SJCRH30 (cell line): Measurements from ENCODE around the gene HPCAL1. TPM values are rescaled to one million over a fixed set of nuclear protein-coding genes. Genes with fewer than 3 reads are reported as not detected.

Experiments used
- DNase-seq, 2 experiments: peaks; one replicate each; pipeline ENCODE4 v3.0.0-alpha.2; 2015 to 2020
- H3K27ac ChIP-seq: fragments of 250-450 bp; sonication (Bioruptor Pico); 2 replicates; pipeline ENCODE4 v1.5.1; 2020; ENCODE audit warnings: mild to moderate bottlenecking, moderate library complexity
- H3K27me3 ChIP-seq: fragments of 250-450 bp; sonication (Bioruptor Pico); 2 replicates; pipeline ENCODE4 v1.5.1; 2020; ENCODE audit warnings: mild to moderate bottlenecking, moderate library complexity
- H3K36me3 ChIP-seq: fragments of 250-450 bp; sonication (Bioruptor Pico); 2 replicates; pipeline ENCODE4 v1.5.1; 2020; ENCODE audit warnings: mild to moderate bottlenecking, moderate library complexity
- H3K4me1 ChIP-seq: fragments of 250-450 bp; sonication (Bioruptor Pico); 2 replicates; pipeline ENCODE4 v1.5.1; 2020; ENCODE audit warnings: mild to moderate bottlenecking, moderate library complexity
- H3K4me3 ChIP-seq: fragments of 250-450 bp; sonication (Bioruptor Pico); 2 replicates; pipeline ENCODE4 v1.5.1; 2020; ENCODE audit warnings: mild to moderate bottlenecking, moderate library complexity
- H3K9me3 ChIP-seq: fragments of 250-450 bp; sonication (Bioruptor Pico); replicated peaks from 2 replicates; pipeline ENCODE4 v1.5.1; 2020; ENCODE audit warnings: mild to moderate bottlenecking, moderate library complexity
- total RNA-seq: library from RNA; depleted of rRNA; stranded (reverse); fragments of >200 nt; shearing (Covaris generic); gene quantifications from 2 replicates; pipeline ENCODE4 v1.2.3, GENCODE V29; 2014

Gene HPCAL1
- total RNA-seq, 1 experiment from 2014 or later: 52.4 TPM

DNA sequence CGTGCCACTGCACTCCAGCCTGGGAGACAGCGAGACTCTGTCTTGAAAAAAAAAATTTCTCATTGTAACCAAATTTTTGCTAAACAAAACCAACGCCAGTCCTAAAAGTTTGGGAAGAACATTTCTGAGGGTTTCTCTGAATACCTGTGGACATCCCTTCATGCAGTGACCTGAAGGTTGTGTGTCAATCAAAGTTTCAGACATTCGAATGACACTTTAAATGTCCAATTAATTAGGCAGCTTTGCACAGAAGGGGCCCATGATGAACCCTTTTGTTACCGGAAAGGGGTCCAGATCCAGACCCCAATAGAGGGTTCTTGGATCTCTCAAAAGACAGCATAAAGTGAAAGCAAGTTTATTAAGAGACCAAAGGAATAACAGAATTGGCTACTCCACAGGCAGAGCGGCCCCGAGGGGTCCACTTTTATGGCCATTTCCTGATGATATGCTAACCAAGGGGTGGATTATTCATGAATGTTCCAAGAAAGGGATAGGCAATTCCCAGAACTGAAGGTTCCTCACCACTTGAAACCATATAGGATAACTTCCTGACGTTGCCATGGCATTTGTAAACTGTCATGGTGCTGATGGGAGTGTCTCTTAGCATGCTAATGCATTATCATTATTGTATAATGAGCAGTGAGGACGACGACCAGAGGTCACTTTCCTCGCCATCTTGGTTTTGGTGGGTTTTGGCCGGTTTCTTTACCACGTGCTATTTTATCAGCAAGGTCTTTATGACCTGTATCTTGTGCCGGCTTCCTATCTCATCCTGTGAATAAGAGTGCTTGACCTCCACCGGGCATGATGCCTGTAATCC is 27.5 kb upstream of the HPCAL1 start:
- H3K4me3 ChIP-seq: no peak overlapping the region
- H3K4me1 ChIP-seq: peaks cover 7% of the 10 kb centered on the region; the same call in 1 of the 2 replicates
- H3K27ac ChIP-seq: no peak overlapping the region
- no peak for DNase-seq
- no peaks in the 10 kb centered on the region for H3K9me3 ChIP-seq
- no peaks in the 10 kb centered on the region for H3K27me3 ChIP-seq
- no peaks in the 10 kb centered on the region for H3K36me3 ChIP-seq

DNA sequence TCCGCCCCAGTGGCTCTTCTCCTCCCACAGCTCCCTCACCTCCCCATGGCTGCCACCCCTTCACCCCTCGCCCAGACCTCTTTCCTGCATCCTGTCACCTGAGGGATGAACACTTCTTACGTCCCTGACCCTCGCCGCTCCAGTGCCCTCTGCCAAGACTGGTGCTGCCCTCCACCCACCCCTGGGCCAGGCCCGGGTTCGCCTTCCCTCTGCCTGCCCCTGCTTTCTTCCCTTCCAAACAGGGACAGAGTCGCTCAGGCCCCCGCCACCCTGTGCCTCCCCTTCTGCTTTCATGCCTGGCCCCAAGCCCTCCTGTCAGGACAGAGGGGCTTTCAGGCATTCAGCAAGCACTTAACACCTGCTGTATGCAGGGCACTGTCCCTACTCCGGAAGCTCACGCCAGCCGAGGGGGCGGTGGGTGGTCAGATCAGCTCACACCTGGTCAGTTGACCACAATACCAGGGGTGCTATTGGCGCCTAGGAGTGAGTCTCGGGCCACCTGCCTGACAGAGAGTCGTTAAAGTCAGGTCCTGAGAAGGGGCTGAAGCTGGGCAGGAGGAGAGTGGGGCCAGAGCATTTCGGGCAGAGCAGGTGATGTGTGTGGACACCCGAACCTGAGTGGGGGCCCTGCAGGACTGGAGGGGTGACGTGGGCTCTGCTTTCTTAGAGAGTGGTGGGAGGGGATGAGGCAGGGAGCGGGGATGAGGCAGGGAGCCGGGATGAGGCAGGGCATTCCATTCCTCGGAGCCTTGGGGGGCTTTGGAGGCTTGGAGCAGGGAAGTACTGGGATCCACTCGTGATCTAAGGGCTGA is 26.0 kb upstream of the HPCAL1 start:
- no peak for DNase-seq
- H3K4me3 ChIP-seq: no peak overlapping the region
- H3K4me1 ChIP-seq: peaks cover 7% of the 10 kb centered on the region; the same call in 1 of the 2 replicates
- H3K27ac ChIP-seq: no peak overlapping the region
- H3K27me3 ChIP-seq: no peaks in the 10 kb centered on the region
- no peaks in the 10 kb centered on the region for H3K9me3 ChIP-seq
- H3K36me3 ChIP-seq: no peaks in the 10 kb centered on the region

DNA sequence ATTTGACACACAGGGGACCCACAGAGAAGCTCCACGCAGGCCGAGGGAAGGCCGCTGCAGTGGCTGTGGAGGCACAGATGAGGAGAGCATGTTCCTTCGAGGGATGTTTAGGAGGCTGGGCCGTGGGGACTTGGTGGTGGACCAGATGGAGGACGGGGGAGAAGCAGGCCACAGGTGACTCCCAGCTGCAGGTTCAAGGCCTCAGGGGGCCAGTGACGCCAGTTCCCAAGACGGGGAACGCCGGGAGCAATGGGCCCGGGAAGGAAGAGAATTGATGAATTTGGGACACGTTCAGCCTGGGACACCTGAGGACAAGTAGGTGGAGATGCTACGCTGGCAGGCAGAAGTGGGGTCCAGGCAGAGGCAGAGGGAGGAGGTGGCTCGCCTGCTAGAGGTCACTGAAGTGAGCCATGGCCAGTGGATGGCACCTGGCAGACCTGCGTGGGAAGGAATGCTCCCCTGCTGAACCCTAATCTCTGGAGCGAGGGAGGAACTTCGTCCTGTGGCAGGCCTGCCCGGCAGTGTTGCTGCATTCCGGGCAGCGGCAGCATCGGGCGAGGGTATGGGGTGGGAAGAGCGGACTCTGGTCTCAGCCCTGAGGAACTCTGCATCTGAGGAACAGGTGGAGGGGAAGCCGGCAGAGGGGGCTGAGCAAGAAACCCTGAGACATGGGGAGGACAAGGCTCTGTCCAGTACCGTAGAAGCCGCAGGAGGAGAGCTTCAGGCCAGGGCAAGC is 25.2 kb upstream of the HPCAL1 start:
- DNase-seq: no peak
- peak overlapping the region; percentile 48 for H3K27ac ChIP-seq

DNA sequence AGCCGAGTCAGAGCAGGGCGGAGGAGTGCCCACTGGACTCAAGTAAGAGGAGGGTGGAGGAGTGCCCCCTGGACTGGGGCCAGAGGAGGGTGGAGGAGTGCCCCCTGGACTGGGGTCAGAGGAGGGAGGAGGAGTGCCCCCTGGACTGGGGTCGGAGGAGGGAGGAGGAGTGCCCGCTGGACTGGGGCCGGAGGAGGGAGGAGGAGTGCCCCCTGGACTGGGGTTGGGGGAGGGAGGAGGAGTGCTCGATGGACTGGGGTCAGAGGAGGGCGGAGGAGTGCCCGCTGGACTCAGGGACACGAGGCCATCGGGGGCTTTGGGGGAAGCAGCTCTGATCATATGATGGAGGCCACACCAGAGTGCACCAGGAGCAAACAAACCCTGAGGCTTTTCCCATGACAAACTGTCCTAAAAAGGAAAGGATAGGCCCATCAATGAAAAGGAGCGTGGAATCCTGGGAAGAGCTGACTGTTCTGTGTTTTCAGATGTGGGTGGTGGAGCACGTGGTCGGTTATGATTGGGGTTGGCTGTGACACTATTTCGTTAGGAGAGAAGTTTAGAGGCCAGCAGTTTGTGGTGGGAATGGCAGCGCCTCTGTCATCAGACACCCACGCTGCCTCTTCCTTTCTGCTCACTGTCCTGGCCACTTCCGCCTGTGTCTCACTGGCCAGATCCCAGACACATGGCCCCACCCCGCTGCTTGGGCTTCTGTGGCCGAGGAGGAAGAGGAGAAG is 24.5 kb upstream of the HPCAL1 start:
- peak; percentile 84 to 91 for DNase-seq
- peak overlapping the region; percentile 48 for H3K27ac ChIP-seq
- H3K36me3 ChIP-seq: no peaks in the 10 kb centered on the region
- H3K27me3 ChIP-seq: no peaks in the 10 kb centered on the region
- no peaks in the 10 kb centered on the region for H3K9me3 ChIP-seq
- H3K4me1 ChIP-seq: peaks cover 7% of the 10 kb centered on the region; the same call in 1 of the 2 replicates
- peak overlapping the region; percentile 9 for H3K4me3 ChIP-seq

More for the DNA sequence above, 25.2 kb upstream of the HPCAL1 start:
- peaks cover 7% of the 10 kb centered on the region; the same call in 1 of the 2 replicates for H3K4me1 ChIP-seq
- H3K4me3 ChIP-seq: no peak overlapping the region; the same call in 1 of the 2 replicates
- H3K9me3 ChIP-seq: no peaks in the 10 kb centered on the region
- no peaks in the 10 kb centered on the region for H3K36me3 ChIP-seq
- H3K27me3 ChIP-seq: no peaks in the 10 kb centered on the region

DNA sequence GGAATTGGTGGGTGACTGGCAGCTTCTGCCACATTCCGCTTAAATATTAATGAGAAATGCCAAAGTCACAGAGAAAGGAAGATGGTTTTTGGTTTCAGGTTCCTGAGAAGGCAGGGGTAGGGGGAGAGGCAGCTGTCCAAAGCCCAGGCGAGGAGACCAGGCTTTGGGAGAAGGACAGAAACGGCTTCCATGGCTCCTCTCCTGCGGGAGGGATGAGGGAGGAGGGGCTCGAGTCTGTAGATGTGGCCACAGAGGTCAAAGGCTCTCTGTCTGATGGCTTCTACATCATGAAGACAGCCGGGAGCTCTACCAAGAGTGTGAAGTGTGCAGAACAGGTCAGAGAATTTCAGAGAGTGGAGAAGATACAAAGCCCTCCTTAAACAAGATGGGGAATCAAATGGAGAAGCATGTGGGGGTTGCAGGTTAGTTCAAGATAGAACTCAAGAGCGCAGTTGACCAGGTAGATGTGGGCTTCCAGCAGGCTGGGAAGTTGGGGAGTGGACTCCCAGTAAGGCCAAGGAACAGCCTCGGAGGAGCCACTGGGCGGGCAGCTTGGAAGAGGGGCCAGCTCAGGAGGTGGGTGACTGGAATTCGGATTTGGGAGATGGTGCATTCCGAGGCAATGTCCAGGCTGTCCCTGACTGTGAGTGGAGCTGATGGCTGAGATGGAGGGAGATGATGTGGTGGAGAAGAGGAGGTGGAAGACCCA is 23.8 kb upstream of the HPCAL1 start:
- DNase-seq: no peak
- no peaks in the 10 kb centered on the region for H3K27me3 ChIP-seq
- H3K36me3 ChIP-seq: no peaks in the 10 kb centered on the region
- H3K9me3 ChIP-seq: no peaks in the 10 kb centered on the region
- peaks cover 7% of the 10 kb centered on the region; the same call in 1 of the 2 replicates for H3K4me1 ChIP-seq
- H3K27ac ChIP-seq: peak overlapping the region; percentile 48
- peak overlapping the region; percentile 9 for H3K4me3 ChIP-seq

DNA sequence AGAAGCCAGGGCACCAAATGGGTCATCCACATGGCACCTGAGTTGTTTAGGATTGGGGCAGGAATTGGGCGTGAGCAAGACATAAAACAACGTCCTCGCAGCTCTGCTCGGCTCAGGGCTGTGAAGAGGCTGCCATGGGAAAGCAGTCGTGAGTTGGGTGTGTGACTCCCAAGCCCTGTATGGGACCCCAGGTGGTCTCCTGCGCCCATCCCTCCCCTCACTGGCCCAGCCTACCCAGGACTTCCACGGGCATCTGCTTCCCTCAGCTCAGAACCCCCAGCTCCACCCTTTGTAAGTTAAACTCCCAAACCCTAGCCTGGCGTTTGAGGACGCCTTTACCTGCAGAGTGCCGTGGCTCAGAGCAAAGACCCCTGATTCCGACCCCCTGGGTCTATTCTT is 23.2 kb upstream of the HPCAL1 start:
- H3K9me3 ChIP-seq: no peaks in the 10 kb centered on the region
- H3K36me3 ChIP-seq: no peaks in the 10 kb centered on the region
- DNase-seq: no peak
- H3K4me1 ChIP-seq: peaks cover 7% of the 10 kb centered on the region; the same call in 1 of the 2 replicates
- no peak overlapping the region for H3K27ac ChIP-seq
- H3K4me3 ChIP-seq: no peak overlapping the region
- no peaks in the 10 kb centered on the region for H3K27me3 ChIP-seq

DNA sequence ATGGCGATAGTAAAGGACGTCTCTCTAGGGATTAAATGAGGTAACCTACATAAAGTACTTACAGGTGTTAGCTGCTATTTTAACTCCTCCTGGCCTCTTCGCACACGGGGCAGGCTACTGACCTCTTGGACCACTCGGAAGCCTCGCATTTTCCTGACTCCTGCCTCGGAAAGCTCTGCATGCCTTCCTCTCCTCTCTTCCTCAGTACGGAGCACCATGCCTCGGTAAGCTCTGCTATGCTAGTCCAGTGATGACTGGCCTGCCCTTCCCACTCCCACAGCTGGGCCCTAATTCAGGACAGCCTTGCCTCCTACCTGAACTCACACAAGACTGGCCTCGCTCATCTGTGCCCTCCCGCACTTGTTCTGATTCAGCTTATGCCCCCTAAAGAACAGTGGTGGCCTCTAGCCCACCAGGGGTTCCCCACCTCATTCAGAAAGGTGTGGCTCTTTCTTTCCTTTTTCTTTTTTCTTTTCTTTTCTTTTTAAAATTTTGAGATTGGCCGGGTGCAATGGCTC is 22.7 kb upstream of the HPCAL1 start:
- no peak for DNase-seq
- H3K4me3 ChIP-seq: no peak overlapping the region
- H3K27me3 ChIP-seq: no peaks in the 10 kb centered on the region
- no peaks in the 10 kb centered on the region for H3K9me3 ChIP-seq
- no peaks in the 10 kb centered on the region for H3K36me3 ChIP-seq
- no peak overlapping the region for H3K27ac ChIP-seq
- H3K4me1 ChIP-seq: peaks cover 11% of the 10 kb centered on the region

DNA sequence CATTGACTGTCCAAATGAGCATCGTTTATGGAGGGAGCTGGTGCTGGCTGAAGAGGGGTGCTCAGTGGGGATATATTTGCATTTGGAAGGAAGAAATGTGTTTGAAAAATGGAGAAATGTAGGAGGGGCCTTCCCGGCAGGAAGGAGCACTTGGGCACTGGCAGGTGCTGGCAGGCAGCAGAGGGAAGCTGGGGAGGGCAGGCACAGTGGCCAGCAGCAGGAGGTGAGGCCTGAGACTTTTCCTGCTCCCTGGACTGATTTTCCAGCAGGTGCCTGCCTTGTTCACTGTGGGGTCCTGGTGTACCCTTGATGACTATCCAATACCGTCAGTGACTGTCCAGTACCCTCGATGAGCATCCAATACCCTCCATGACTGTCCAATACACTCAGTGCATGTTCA is 20.8 kb upstream of the HPCAL1 start:
- Histone ChIP-seq H3K27ac (no peak overlapping the region), H3K4me3 (no peak overlapping the region), H3K4me1 (peaks cover 30% of the 10 kb centered on the region), H3K9me3 (no peaks in the 10 kb centered on the region), H3K27me3 (no peaks in the 10 kb centered on the region), H3K36me3 (no peaks in the 10 kb centered on the region)
- no peak for DNase-seq

DNA sequence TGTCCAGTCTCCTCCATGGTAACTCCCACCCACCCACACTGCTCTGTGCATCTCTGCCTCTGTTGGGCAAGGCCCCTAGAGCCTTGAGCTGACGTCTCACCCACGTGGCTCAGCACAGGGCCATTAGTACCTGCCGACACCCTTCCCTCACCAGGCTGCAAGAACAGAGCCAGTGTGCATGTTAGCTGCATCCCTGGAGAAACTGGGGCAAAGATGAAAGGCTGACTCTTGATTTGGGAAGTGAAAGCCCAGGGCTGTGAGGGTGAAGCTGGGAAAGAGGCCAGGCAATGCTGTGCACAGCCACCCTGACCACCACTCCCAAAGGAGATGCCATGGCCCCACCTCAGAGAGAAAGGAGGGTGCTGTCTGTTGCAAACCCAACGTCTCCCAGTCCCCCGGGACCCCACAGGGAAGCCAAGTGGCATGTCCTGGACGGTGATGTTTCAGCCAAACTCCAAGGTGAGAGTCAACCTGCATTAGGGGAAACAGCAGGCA is 20.0 kb upstream of the HPCAL1 start:
- Histone ChIP-seq H3K4me3 (no peak overlapping the region), H3K4me1 (peaks cover 32% of the 10 kb centered on the region)
- no peak for DNase-seq

DNA sequence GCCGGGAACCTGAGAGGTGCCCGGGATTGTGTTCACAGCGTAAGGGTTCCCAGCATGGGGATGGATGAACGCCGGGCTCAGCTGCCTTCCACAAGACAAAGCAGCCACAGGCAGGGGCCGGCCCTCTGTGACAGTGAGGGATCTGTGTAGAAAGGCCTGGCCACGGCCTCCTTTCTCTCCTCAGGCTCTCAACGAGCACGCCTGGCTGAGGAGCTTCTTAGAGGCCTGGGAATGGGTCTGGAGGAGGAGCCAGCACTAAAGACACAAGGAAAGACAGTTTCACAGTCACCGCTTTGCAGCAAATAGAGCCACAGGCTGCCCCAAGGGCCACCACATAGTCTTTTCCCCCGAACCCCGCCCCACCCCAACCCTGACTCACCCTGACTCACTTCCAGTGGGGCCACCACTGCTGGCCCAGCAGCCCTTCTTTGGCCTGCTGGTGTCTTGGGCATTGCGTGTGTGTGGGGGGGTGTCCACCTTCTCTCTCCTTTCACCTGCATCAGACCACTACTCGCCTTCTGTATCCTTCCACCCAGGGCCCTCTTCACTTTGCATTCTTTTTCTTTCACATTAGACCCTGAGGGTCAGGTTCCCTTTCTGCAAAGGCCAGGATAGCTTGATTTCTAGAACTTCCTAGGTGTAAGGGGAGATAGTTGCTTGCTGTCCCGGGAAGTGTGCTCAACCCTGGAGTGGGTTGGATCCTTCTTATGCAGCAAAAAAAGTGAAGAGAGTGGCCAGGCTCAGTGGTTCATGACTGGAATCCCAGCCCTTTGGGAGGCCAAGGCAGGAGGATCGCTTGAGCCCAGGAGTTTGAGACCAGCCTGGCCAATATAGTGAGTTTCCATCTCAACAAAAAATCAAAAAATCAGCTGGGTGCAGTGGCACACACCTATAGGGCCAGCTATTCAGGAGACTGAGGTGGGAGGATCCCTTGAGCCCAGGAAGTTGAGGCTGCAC is 19.3 kb upstream of the HPCAL1 start:
- peak; percentile 38 to 55 for DNase-seq
- no peak overlapping the region for H3K4me3 ChIP-seq
- no peaks in the 10 kb centered on the region for H3K9me3 ChIP-seq
- peaks cover 30% of the 10 kb centered on the region for H3K4me1 ChIP-seq
- H3K27ac ChIP-seq: no peak overlapping the region
- H3K27me3 ChIP-seq: no peaks in the 10 kb centered on the region
- no peaks in the 10 kb centered on the region for H3K36me3 ChIP-seq

More for the DNA sequence above, 20.0 kb upstream of the HPCAL1 start:
- no peak overlapping the region for H3K27ac ChIP-seq
- no peaks in the 10 kb centered on the region for H3K9me3 ChIP-seq
- H3K36me3 ChIP-seq: no peaks in the 10 kb centered on the region
- H3K27me3 ChIP-seq: no peaks in the 10 kb centered on the region

DNA sequence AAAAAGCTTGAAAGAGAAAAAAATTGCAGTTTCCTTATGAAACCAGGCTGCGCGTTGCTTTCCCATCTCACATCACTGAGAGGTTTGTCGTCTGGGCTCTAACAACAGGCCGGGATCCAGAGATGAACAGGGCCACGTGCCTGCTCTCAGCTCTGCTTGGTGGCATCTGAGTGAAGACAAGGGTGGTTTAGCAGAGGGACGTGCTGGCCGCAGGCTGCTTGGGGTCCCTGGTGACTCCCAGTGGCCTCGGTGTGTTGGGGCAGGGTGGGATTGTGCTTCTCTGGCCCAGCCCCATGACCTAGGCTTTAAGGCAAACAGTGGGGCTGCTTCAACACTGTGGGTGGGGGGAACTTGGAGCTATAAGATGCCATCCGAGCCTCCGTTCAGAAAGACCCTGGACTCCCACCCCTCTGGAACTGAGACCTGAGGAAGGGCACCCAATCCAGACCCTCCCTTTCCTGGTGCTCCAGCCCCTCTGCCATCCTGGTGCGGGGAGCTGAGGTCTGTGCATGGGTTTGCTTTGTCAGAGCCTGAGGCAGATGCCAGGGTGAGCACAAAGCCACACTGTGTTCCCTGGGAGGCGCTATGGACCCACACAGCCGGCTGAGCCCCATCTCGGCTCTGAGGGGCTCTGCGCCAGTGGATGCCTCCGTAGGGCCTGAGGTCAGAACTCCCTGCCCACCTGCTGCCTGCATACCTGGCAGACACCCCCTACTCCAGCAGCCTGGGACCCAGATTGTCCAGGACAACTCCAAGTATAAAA is 18.4 kb upstream of the HPCAL1 start:
- Histone ChIP-seq H3K27me3 (no peaks in the 10 kb centered on the region), H3K36me3 (no peaks in the 10 kb centered on the region), H3K9me3 (no peaks in the 10 kb centered on the region), H3K4me1 (peaks cover 26% of the 10 kb centered on the region), H3K4me3 (no peak overlapping the region), H3K27ac (no peak overlapping the region)
- no peak for DNase-seq

DNA sequence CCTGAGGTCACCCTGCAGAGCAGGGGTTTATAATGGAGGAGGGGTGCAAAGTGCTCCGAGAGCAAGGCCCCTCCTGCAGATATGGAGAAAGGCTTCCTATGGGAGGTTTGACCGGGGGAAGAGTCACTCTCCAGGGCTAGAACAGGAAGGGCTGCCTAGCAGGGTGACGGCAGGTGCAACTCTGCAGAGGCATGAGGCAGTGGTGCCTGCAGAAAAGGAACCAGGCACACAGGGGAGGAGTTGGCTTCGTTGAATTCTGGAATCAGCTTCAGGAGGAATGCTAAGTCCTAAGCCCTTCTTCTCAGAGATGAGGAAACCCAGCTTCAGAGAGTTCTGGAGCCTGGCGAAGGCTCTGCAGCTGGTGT is 17.5 kb upstream of the HPCAL1 start:
- no peaks in the 10 kb centered on the region for H3K9me3 ChIP-seq
- H3K36me3 ChIP-seq: no peaks in the 10 kb centered on the region
- DNase-seq: peak in 1 of 2 experiments; percentile 31
- no peaks in the 10 kb centered on the region for H3K27me3 ChIP-seq
- H3K4me3 ChIP-seq: no peak overlapping the region
- peak overlapping the region; percentile 27 for H3K27ac ChIP-seq
- peaks cover 26% of the 10 kb centered on the region for H3K4me1 ChIP-seq
